CD4-positive, alpha-beta memory T cell (primary cell): ENCODE results near the gene CREB3L4. TPM values are rescaled to one million over a fixed set of nuclear protein-coding genes. Genes with fewer than 3 reads are reported as not detected.

Experiments
- CTCF ChIA-PET: fragments of 350-600 bp; sonication (Branson Sonifier 250); formaldehyde crosslinking; loops from one replicate; lab custom pipeline; 2021; ENCODE audit warnings: inconsistent platforms; ENCODE audit not compliant: partially characterized antibody; lab: Charles Lee
- POLR2A ChIA-PET: fragments of 350-600 bp; sonication (Branson Sonifier 250); formaldehyde crosslinking; loops from one replicate; lab custom pipeline; 2021; ENCODE audit not compliant: partially characterized antibody; lab: Charles Lee
- DNase-seq, 5 donors: peaks; one replicate each; pipeline versions ENCODE4 v3.0.0 to v3.0.0-alpha.2; 2020 to 2022; ENCODE audit warnings: mixed read lengths in 1 of 5
- H3K27ac ChIP-seq: one replicate; pipeline ENCODE4 v1.7.0; 2013; ENCODE audit warnings: low read depth, low read length
- H3K27me3 ChIP-seq: 2 replicates; pipeline ENCODE4 v1.7.0; 2013; ENCODE audit warnings: mild to moderate bottlenecking, low read length, moderate library complexity; ENCODE audit not compliant: insufficient read depth
- H3K36me3 ChIP-seq: 2 replicates; pipeline ENCODE4 v1.7.0; 2013; ENCODE audit warnings: mild to moderate bottlenecking, low read length, moderate library complexity; ENCODE audit not compliant: insufficient read depth
- H3K4me1 ChIP-seq: 2 replicates; pipeline ENCODE4 v1.7.0; 2013; ENCODE audit warnings: mild to moderate bottlenecking, low read length, moderate library complexity; ENCODE audit not compliant: insufficient read depth
- H3K4me3 ChIP-seq, 2 donors: one replicate each; pipeline ENCODE4 v1.7.0; 2013; ENCODE audit warnings: low read length in 2 of 2, mild to moderate bottlenecking in 1 of 2
- H3K9me3 ChIP-seq, 2 donors: one replicate each; pipeline ENCODE4 v1.7.0; 2013; ENCODE audit warnings: low read length in 2 of 2, control low read depth in 1 of 2; ENCODE audit not compliant: control insufficient read depth in 1 of 2
- H3K27ac Mint-ChIP-seq, 7 donors: one replicate each; pipeline ENCODE4 v1.8.0; 2020 to 2021; ENCODE audit warnings: mixed read lengths in 7 of 7, mild to moderate bottlenecking in 6 of 7, inconsistent platforms in 3 of 7, moderate library complexity in 3 of 7
- H3K27me3 Mint-ChIP-seq, 2 donors: one replicate each; pipeline ENCODE4 v1.8.0; 2020 to 2021; ENCODE audit warnings: mixed read lengths in 2 of 2
- H3K36me3 Mint-ChIP-seq, 2 donors: one replicate each; pipeline ENCODE4 v1.8.0; 2020 to 2021; ENCODE audit warnings: mixed read lengths in 2 of 2, inconsistent platforms in 1 of 2, mild to moderate bottlenecking in 1 of 2
- H3K4me1 Mint-ChIP-seq, 4 donors: one replicate each; pipeline ENCODE4 v1.8.0; 2020 to 2021; ENCODE audit warnings: mixed read lengths in 4 of 4, mild to moderate bottlenecking in 1 of 4
- H3K4me3 Mint-ChIP-seq, 8 donors: one replicate each; pipeline ENCODE4 v1.8.0; 2020 to 2021; ENCODE audit warnings: mixed read lengths in 8 of 8, mild to moderate bottlenecking in 7 of 8, moderate library complexity in 6 of 8, inconsistent platforms in 3 of 8
- H3K9me3 Mint-ChIP-seq, 8 donors: one replicate each; pipeline ENCODE4 v1.8.0; 2020 to 2021; ENCODE audit warnings: mixed read lengths in 8 of 8, mild to moderate bottlenecking in 5 of 8, inconsistent platforms in 3 of 8, moderate library complexity in 1 of 8
- intact Hi-C: fragments of 100-400 bp; cut with micrococcal nuclease; formaldehyde crosslinking; loops from one replicate; pipeline ENCODE4 v1.15.1; 2023
- polyA plus RNA-seq, 2 donors: library from polyadenylated mRNA; unstranded; fragments of 300-500 nt; fragmentation: Illumina TruSeq; gene quantifications; one replicate each; pipeline ENCODE4 v1.2.3, GENCODE V29; 2021
- total RNA-seq, 2 experiments: library from RNA; stranded (reverse); gene quantifications; one replicate each; pipeline ENCODE4 v1.2.3, GENCODE V29; 2021

Gene CREB3L4
- total and polyA plus RNA-seq, 4 experiments from 2014 or later, result 1.2 to 9.8 (median 6.3) TPM

GRCh38 chr1:153929426-153929825, 38.3 kb upstream of the CREB3L4 start:
- no peak overlapping the region for H3K4me3 Mint-ChIP-seq
- no peak overlapping the region for H3K4me3 ChIP-seq
- no peaks in the 10 kb centered on the region for H3K27me3 Mint-ChIP-seq
- no peaks in the 10 kb centered on the region for H3K27me3 ChIP-seq
- peak overlapping the region in 3 of 7 donors; percentile 24 to 47 (median 44) for H3K27ac Mint-ChIP-seq
- POLR2A ChIA-PET, result interaction anchor here (1.2 to 16.4 kb wide), 6 partner anchors 9 to 61 kb away, joined by 3 to 298 read pairs (median 8); partner anchors contain the start of genes DENND4B, JTB and RPS27
- H3K36me3 Mint-ChIP-seq, result peaks cover 6 to 35% of the 10 kb centered on the region in 2 donors
- no peaks in the 10 kb centered on the region for H3K9me3 ChIP-seq
- peaks cover 0 to 10% (median 6%) of the 10 kb centered on the region in 4 donors for H3K4me1 Mint-ChIP-seq
- peaks cover 1% of the 10 kb centered on the region for H3K4me1 ChIP-seq
- CTCF ChIA-PET, result interaction anchor here (1.9 kb wide), 1 partner anchor 17 kb away, joined by 11 read pairs; the partner anchor contains the start of gene DENND4B
- intact Hi-C loops, result no loop called here
- DNase-seq, result no peak
- H3K27ac ChIP-seq, result no peak overlapping the region
- no peaks in the 10 kb centered on the region for H3K9me3 Mint-ChIP-seq
- peaks cover 25% of the 10 kb centered on the region for H3K36me3 ChIP-seq

- ChIA-PET CTCF (interaction anchor here (1.9 kb wide), 1 partner anchor 16 kb away, joined by 11 read pairs; the partner anchor contains the start of gene DENND4B), POLR2A (interaction anchor here (1.2 to 16.4 kb wide), 5 partner anchors 10 to 60 kb away, joined by 3 to 298 read pairs (median 9); partner anchors contain the start of genes DENND4B, JTB and RPS27)
- Mint-ChIP-seq H3K27ac (no peak overlapping the region), H3K27me3 (no peaks in the 10 kb centered on the region), H3K9me3 (no peaks in the 10 kb centered on the region), H3K4me1 (peaks cover 0 to 10% (median 5%) of the 10 kb centered on the region in 4 donors), H3K4me3 (no peak overlapping the region), H3K36me3 (peaks cover 13 to 44% of the 10 kb centered on the region in 2 donors)
- Histone ChIP-seq H3K36me3 (peaks cover 33% of the 10 kb centered on the region), H3K4me1 (no peaks in the 10 kb centered on the region), H3K27me3 (no peaks in the 10 kb centered on the region), H3K27ac (no peak overlapping the region), H3K4me3 (no peak overlapping the region), H3K9me3 (no peaks in the 10 kb centered on the region)
- DNase-seq, result no peak
- intact Hi-C loops, result no loop called here
Observed at GRCh38 chr1:153929981-153930948, 37.4 kb upstream of the CREB3L4 start.

GRCh38 chr1:153932156-153933131, 35.3 kb upstream of the CREB3L4 start:
- POLR2A ChIA-PET, result interaction anchor here (1.8 to 16.4 kb wide), 2 partner anchors 9 to 11 kb away, joined by 6 to 298 read pairs; partner anchors contain the start of genes DENND4B and GATAD2B
- Mint-ChIP-seq H3K36me3 (peaks cover 29 to 64% of the 10 kb centered on the region in 2 donors), H3K9me3 (no peaks in the 10 kb centered on the region), H3K27ac (peak overlapping the region in 2 of 7 donors; percentile 35 to 64), H3K4me3 (no peak overlapping the region), H3K4me1 (peaks cover 0 to 10% (median 4%) of the 10 kb centered on the region in 4 donors), H3K27me3 (no peaks in the 10 kb centered on the region)
- Histone ChIP-seq H3K27me3 (no peaks in the 10 kb centered on the region), H3K27ac (no peak overlapping the region), H3K9me3 (no peaks in the 10 kb centered on the region), H3K36me3 (peaks cover 55% of the 10 kb centered on the region), H3K4me3 (no peak overlapping the region), H3K4me1 (no peaks in the 10 kb centered on the region)
- DNase-seq, result no peak
- intact Hi-C loops, result no loop called here
- CTCF ChIA-PET, result no interaction called here

GRCh38 chr1:153933430-153933829, 34.3 kb upstream of the CREB3L4 start:
- no peaks in the 10 kb centered on the region for H3K9me3 Mint-ChIP-seq
- peak overlapping the region in 1 of 7 donors; percentile 30 for H3K27ac Mint-ChIP-seq
- no peaks in the 10 kb centered on the region for H3K27me3 Mint-ChIP-seq
- no peaks in the 10 kb centered on the region for H3K4me1 ChIP-seq
- ChIA-PET POLR2A (interaction anchor here (1.8 to 16.4 kb wide), 2 partner anchors 10 kb away, joined by 6 to 298 read pairs; partner anchors contain the start of genes DENND4B and GATAD2B), CTCF (no interaction called here)
- peaks cover 60% of the 10 kb centered on the region for H3K36me3 ChIP-seq
- no peaks in the 10 kb centered on the region for H3K27me3 ChIP-seq
- H3K4me3 Mint-ChIP-seq, result no peak overlapping the region
- no peak for DNase-seq
- peaks cover 33 to 68% of the 10 kb centered on the region in 2 donors for H3K36me3 Mint-ChIP-seq
- H3K27ac ChIP-seq, result no peak overlapping the region
- intact Hi-C loops, result no loop called here
- H3K4me3 ChIP-seq, result no peak overlapping the region
- peaks cover 0 to 6% (median 0%) of the 10 kb centered on the region in 4 donors for H3K4me1 Mint-ChIP-seq
- no peaks in the 10 kb centered on the region for H3K9me3 ChIP-seq

GRCh38 chr1:153933955-153934354, 33.7 kb upstream of the CREB3L4 start:
- Mint-ChIP-seq H3K27me3 (no peaks in the 10 kb centered on the region), H3K4me3 (no peak overlapping the region), H3K4me1 (peaks cover 0 to 1% (median under 1%) of the 10 kb centered on the region in 4 donors), H3K27ac (no peak overlapping the region), H3K9me3 (no peaks in the 10 kb centered on the region), H3K36me3 (peaks cover 33 to 70% of the 10 kb centered on the region in 2 donors)
- no peaks in the 10 kb centered on the region for H3K4me1 ChIP-seq
- no peak overlapping the region for H3K27ac ChIP-seq
- H3K4me3 ChIP-seq, result no peak overlapping the region
- peaks cover 63% of the 10 kb centered on the region for H3K36me3 ChIP-seq
- DNase-seq, result no peak
- POLR2A ChIA-PET, result interaction anchor here (0.6 to 1.8 kb wide), 3 partner anchors 11 to 19 kb away, joined by 5 to 6 read pairs (median 6); partner anchors contain the start of genes DENND4B and GATAD2B
- no peaks in the 10 kb centered on the region for H3K27me3 ChIP-seq
- intact Hi-C loops, result no loop called here
- H3K9me3 ChIP-seq, result no peaks in the 10 kb centered on the region
- CTCF ChIA-PET, result interaction anchor here (0.9 to 1.4 kb wide), 2 partner anchors 11 to 13 kb away, joined by 3 to 6 read pairs; partner anchors contain the start of genes DENND4B and GATAD2B

- ChIA-PET CTCF (interaction anchor here (0.9 to 1.4 kb wide), 2 partner anchors 12 kb away, joined by 3 to 6 read pairs; partner anchors contain the start of genes DENND4B and GATAD2B), POLR2A (interaction anchor here (0.6 to 1.8 kb wide), 4 partner anchors 11 to 20 kb away, joined by 5 to 7 read pairs (median 6); partner anchors contain the start of genes DENND4B and GATAD2B)
- Mint-ChIP-seq H3K27ac (peak overlapping the region in 2 of 7 donors; percentile 68 to 75), H3K4me1 (peaks cover 0 to 8% (median 0%) of the 10 kb centered on the region in 4 donors), H3K27me3 (no peaks in the 10 kb centered on the region), H3K4me3 (no peak overlapping the region), H3K36me3 (peaks cover 39 to 73% of the 10 kb centered on the region in 2 donors), H3K9me3 (no peaks in the 10 kb centered on the region)
- Histone ChIP-seq H3K36me3 (peaks cover 71% of the 10 kb centered on the region), H3K4me3 (no peak overlapping the region), H3K27me3 (no peaks in the 10 kb centered on the region), H3K9me3 (no peaks in the 10 kb centered on the region), H3K27ac (no peak overlapping the region), H3K4me1 (no peaks in the 10 kb centered on the region)
- no peak for DNase-seq
- intact Hi-C loops, result no loop called here
Observed at GRCh38 chr1:153934746-153935145, 33.0 kb upstream of the CREB3L4 start.
